OCI-LY7 (cell line): ENCODE data around the gene ADPRH.

Experiments
- CTCF ChIP-seq: fragments of 200-600 bp; sonication (generic); conservative IDR thresholded peaks from 2 replicates; pipeline ENCODE4 v1.5.1; 2014; ENCODE audit warnings: mild to moderate bottlenecking, antibody characterized with exemption, low read length, moderate library complexity, mixed read lengths
- EZH2phosphoT487 ChIP-seq: fragments of 200-600 bp; sonication (generic); IDR thresholded peaks from 2 replicates; pipeline ENCODE4 v1.6.1; 2018; ENCODE audit warnings: low read depth, borderline replicate concordance, mild to moderate bottlenecking, mixed run types, antibody characterized with exemption, low read length, moderate library complexity, mixed read lengths

- no peak for TF ChIP-seq CTCF
- TF ChIP-seq EZH2phosphoT487: no peak
Measured at GRCh38 chr3:119558626-119559317, 20.5 kb upstream of the ADPRH start.
